IPS-20b (cell line): Measurements from ENCODE around the gene SCFD2.
A peak's percentile ranks its signal among the peaks of the same experiment; 100 is the strongest.

Experiments used
- H3K27ac ChIP-seq: one replicate; pipeline ENCODE4 v1.5.1; 2013; ENCODE audit warnings: low read length
- H3K27me3 ChIP-seq: 2 replicates; pipeline ENCODE4 v1.6.1; 2013; ENCODE audit warnings: mild to moderate bottlenecking, low read length, inconsistent platforms; ENCODE audit not compliant: insufficient read depth
- H3K36me3 ChIP-seq: 2 replicates; pipeline ENCODE4 v1.6.1; 2013; ENCODE audit warnings: low read depth, mild to moderate bottlenecking, inconsistent platforms, low read length, moderate library complexity; ENCODE audit not compliant: insufficient read depth
- H3K4me1 ChIP-seq: 2 replicates; pipeline ENCODE4 v1.6.1; 2013; ENCODE audit warnings: mild to moderate bottlenecking, control low read depth, inconsistent platforms, low read length, moderate library complexity; ENCODE audit not compliant: insufficient read depth
- H3K4me3 ChIP-seq: 2 replicates; pipeline ENCODE4 v1.5.1; 2013; ENCODE audit warnings: mild to moderate bottlenecking, low read length, inconsistent platforms
- H3K9ac ChIP-seq: 2 replicates; pipeline ENCODE4 v1.6.1; 2013; ENCODE audit warnings: low read depth, mild to moderate bottlenecking, inconsistent platforms, low read length, moderate library complexity
- H3K9me3 ChIP-seq: 2 replicates; pipeline ENCODE4 v1.6.1; 2013; ENCODE audit warnings: mild to moderate bottlenecking, low read depth, low read length, inconsistent platforms; ENCODE audit not compliant: insufficient read depth

The SCFD2 gene

DNA sequence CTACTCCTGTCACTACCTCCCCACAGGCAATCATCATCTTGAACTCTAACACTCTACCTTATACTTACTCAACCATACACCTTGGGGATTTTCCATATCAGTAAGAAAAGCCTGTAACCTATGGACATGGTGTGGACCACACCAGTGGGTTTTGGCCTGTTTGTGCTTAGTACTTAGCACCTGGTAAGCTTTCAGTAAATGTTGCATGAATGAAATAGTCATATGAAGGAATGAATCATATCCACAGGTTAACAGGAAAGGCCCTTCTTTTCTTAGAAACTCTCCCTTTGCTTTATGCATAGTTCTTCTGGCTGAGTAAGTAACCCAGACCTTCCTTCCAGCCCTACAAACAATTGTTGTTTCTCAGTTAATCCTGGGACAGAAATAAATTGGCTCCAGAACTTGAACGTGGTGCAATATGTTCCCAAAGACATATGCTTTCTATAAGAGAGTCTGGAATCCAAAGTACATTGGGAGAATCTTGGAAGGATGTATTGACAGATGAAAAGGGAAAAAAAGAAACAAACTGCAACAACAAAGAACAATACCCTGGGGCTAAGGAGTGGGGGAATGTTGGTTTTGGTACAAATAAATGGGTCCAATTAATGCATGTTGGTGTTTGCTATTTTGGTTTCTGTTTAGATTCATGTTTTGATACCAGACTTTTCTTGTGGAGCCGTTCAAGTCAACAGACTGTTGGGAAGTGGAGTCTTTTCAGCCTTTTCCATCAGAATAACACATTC is 475.9 kb downstream of the SCFD2 start:
- Histone ChIP-seq H3K4me1 (no peaks in the 10 kb centered on the region), H3K27ac (no peak overlapping the region), H3K27me3 (no peaks in the 10 kb centered on the region), H3K9me3 (peaks cover 3% of the 10 kb centered on the region; the same call in 1 of the 2 replicates), H3K9ac (no peak overlapping the region), H3K4me3 (no peak overlapping the region), H3K36me3 (no peaks in the 10 kb centered on the region)

GRCh38 chr4:52889354-52889753 is 476.5 kb downstream of the SCFD2 start:
- Histone ChIP-seq H3K4me1 (no peaks in the 10 kb centered on the region), H3K27ac (no peak overlapping the region), H3K36me3 (no peaks in the 10 kb centered on the region), H3K9ac (no peak overlapping the region), H3K4me3 (no peak overlapping the region), H3K27me3 (no peaks in the 10 kb centered on the region), H3K9me3 (peaks cover 3% of the 10 kb centered on the region; the same call in 1 of the 2 replicates)

GRCh38 chr4:52884994-52885393 is 480.9 kb downstream of the SCFD2 start:
- Histone ChIP-seq H3K27ac (no peak overlapping the region), H3K4me1 (peaks cover 16% of the 10 kb centered on the region), H3K27me3 (no peaks in the 10 kb centered on the region), H3K9ac (no peak overlapping the region), H3K4me3 (no peak overlapping the region), H3K36me3 (no peaks in the 10 kb centered on the region), H3K9me3 (peaks cover 3% of the 10 kb centered on the region; the same call in 1 of the 2 replicates)

GRCh38 chr4:52883707-52884669 is 481.9 kb downstream of the SCFD2 start:
- no peak overlapping the region for H3K4me3 ChIP-seq
- H3K4me1 ChIP-seq = peaks cover 16% of the 10 kb centered on the region
- H3K9me3 ChIP-seq = peaks cover 3% of the 10 kb centered on the region; the same call in 1 of the 2 replicates
- H3K9ac ChIP-seq = 0 out of 2 replicates have a peak overlapping the region, but pooled peaks have one; percentile 11
- H3K36me3 ChIP-seq = no peaks in the 10 kb centered on the region
- H3K27ac ChIP-seq = no peak overlapping the region
- H3K27me3 ChIP-seq = no peaks in the 10 kb centered on the region

- Histone ChIP-seq H3K36me3 (no peaks in the 10 kb centered on the region), H3K4me3 (no peak overlapping the region), H3K27ac (no peak overlapping the region), H3K9ac (0 out of 2 replicates have a peak overlapping the region, but pooled peaks have one; percentile 11), H3K4me1 (peaks cover 16% of the 10 kb centered on the region), H3K27me3 (no peaks in the 10 kb centered on the region), H3K9me3 (peaks cover 3% of the 10 kb centered on the region; the same call in 1 of the 2 replicates)
Measured at GRCh38 chr4:52883183-52883621, 482.7 kb downstream of the SCFD2 start.

GRCh38 chr4:52880994-52881393 is 484.9 kb downstream of the SCFD2 start:
- Histone ChIP-seq H3K27me3 (no peaks in the 10 kb centered on the region), H3K36me3 (no peaks in the 10 kb centered on the region), H3K9ac (no peak overlapping the region), H3K9me3 (no peaks in the 10 kb centered on the region), H3K4me3 (no peak overlapping the region), H3K4me1 (peaks cover 16% of the 10 kb centered on the region), H3K27ac (no peak overlapping the region)

- peaks cover 7% of the 10 kb centered on the region; the same call in 1 of the 2 replicates for H3K27me3 ChIP-seq
- H3K36me3 ChIP-seq = no peaks in the 10 kb centered on the region
- H3K4me3 ChIP-seq = no peak overlapping the region
- peaks cover 21% of the 10 kb centered on the region for H3K4me1 ChIP-seq
- H3K27ac ChIP-seq = no peak overlapping the region
- H3K9ac ChIP-seq = no peak overlapping the region
- H3K9me3 ChIP-seq = no peaks in the 10 kb centered on the region
Measured at GRCh38 chr4:52879471-52879870, 486.4 kb downstream of the SCFD2 start.

DNA sequence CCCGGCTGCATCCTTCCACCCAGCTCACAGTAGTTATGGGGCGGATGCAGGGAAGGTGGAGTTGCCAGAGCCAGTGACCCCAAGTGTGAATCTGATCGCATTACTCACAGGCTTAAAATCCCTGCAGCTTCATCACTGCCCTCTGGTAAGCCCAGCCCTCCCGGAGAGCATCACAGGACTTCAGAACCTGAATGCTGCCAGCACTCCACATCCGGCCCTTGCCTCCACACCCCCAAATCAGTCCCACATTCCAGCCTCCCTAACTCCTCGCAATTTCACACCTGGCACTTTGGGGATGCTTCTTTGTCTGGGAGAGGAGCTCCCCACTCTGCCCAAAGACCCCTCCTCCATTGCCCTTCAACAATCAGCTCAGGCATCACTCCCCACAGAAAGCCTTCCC is 488.2 kb downstream of the SCFD2 start:
- Histone ChIP-seq H3K27ac (no peak overlapping the region), H3K4me3 (no peak overlapping the region), H3K9me3 (no peaks in the 10 kb centered on the region), H3K27me3 (peaks cover 8% of the 10 kb centered on the region; the same call in 1 of the 2 replicates), H3K36me3 (no peaks in the 10 kb centered on the region), H3K9ac (no peak overlapping the region), H3K4me1 (peaks cover 20% of the 10 kb centered on the region)

GRCh38 chr4:52877036-52877435 is 488.8 kb downstream of the SCFD2 start:
- H3K4me1 ChIP-seq = peaks cover 20% of the 10 kb centered on the region
- H3K9ac ChIP-seq = no peak overlapping the region
- no peak overlapping the region for H3K4me3 ChIP-seq
- H3K27ac ChIP-seq = no peak overlapping the region
- no peaks in the 10 kb centered on the region for H3K36me3 ChIP-seq
- H3K9me3 ChIP-seq = no peaks in the 10 kb centered on the region
- H3K27me3 ChIP-seq = peaks cover 8% of the 10 kb centered on the region; the same call in 1 of the 2 replicates

- Histone ChIP-seq H3K27ac (no peak overlapping the region), H3K4me1 (peaks cover 20% of the 10 kb centered on the region), H3K4me3 (no peak overlapping the region), H3K27me3 (peaks cover 8% of the 10 kb centered on the region; the same call in 1 of the 2 replicates), H3K36me3 (no peaks in the 10 kb centered on the region), H3K9me3 (no peaks in the 10 kb centered on the region), H3K9ac (no peak overlapping the region)
Measured at GRCh38 chr4:52876069-52876468, 489.8 kb downstream of the SCFD2 start.

DNA sequence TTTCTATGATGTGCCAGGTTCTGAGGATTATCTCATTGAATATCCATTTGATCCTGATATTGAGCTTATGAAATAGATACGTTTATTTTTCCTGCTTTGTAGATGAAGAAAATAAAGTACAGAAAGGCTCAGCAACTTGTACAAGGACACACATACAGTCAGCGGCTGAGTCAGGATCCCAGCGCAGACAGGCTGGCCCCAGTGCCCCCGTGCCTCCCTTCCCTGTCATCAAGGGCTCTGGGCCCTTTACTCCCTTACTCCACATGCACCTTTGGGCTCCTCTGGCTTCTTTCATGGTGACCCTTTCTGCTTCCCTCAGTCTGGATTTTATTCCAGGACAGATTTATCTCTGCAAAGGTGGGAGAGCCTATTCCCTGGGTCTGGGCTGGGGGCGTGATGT is 490.9 kb downstream of the SCFD2 start:
- no peak overlapping the region for H3K27ac ChIP-seq
- no peak overlapping the region for H3K9ac ChIP-seq
- no peaks in the 10 kb centered on the region for H3K36me3 ChIP-seq
- no peak overlapping the region for H3K4me3 ChIP-seq
- peaks cover 20% of the 10 kb centered on the region for H3K4me1 ChIP-seq
- no peaks in the 10 kb centered on the region for H3K9me3 ChIP-seq
- H3K27me3 ChIP-seq = peaks cover 8% of the 10 kb centered on the region; the same call in 1 of the 2 replicates
